ENCODE measurements around the gene EIF3B.

EIF3B gene

GRCh38 chr7:2353113-2353935 lies 1.3 kb upstream of the EIF3B start:
- no peak for TF ChIP-seq CTCF (IDR thresholded peaks at IDR 0.05; ENCODE audit: low read depth, low read length)

GRCh38 chr7:2353936-2354185 lies 766 bp upstream of the EIF3B start:
- DNase-seq (ENCODE audit: extremely low read depth, low read depth), result peak; percentile 68

More at GRCh38 chr7:2353113-2353935, 1.3 kb upstream of the EIF3B start:
- DNase-seq (ENCODE audit: extremely low read depth, low read depth), result no peak

GRCh38 chr7:2354939-2355704 lies 495 bp downstream of the EIF3B start:
- no peak for DNase-seq (ENCODE audit: extremely low read depth, low read depth)
- TF ChIP-seq CTCF (IDR thresholded peaks at IDR 0.05; ENCODE audit: low read depth, low read length), result no peak

More at GRCh38 chr7:2353936-2354185, 766 bp upstream of the EIF3B start:
- TF ChIP-seq CTCF (IDR thresholded peaks at IDR 0.05; ENCODE audit: low read depth, low read length), result no peak

- TF ChIP-seq CTCF (IDR thresholded peaks at IDR 0.05; ENCODE audit: low read depth, low read length), result no peak
- DNase-seq (ENCODE audit: extremely low read depth, low read depth), result no peak
Observed at GRCh38 chr7:2355705-2356008, 1.0 kb downstream of the EIF3B start.

GRCh38 chr7:2357165-2357564 lies 2.5 kb downstream of the EIF3B start:
- DNase-seq (ENCODE audit: extremely low read depth, low read depth), result no peak
- TF ChIP-seq CTCF (IDR thresholded peaks at IDR 0.05; ENCODE audit: low read depth, low read length), result no peak

- no peak for TF ChIP-seq CTCF (IDR thresholded peaks at IDR 0.05; ENCODE audit: low read depth, low read length)
Observed at GRCh38 chr7:2357571-2357970, 2.9 kb downstream of the EIF3B start.

GRCh38 chr7:2358968-2359527 lies 4.4 kb downstream of the EIF3B start:
- TF ChIP-seq CTCF (IDR thresholded peaks at IDR 0.05; ENCODE audit: low read depth, low read length), result no peak
- no peak for DNase-seq (ENCODE audit: extremely low read depth, low read depth)

More at GRCh38 chr7:2357571-2357970, 2.9 kb downstream of the EIF3B start:
- no peak for DNase-seq (ENCODE audit: extremely low read depth, low read depth)
